Activated T-helper 17 cell treated with anti-CD3 and anti-CD28 coated beads, Interleukin-2, amount 50 U/mL, for 72 hours (primary cell): Measurements from ENCODE around the gene TERT. TPM values are rescaled to one million over a fixed set of nuclear protein-coding genes. Genes with fewer than 3 reads are reported as not detected.
"Not testable (repeated sequence)": the region's sequence is repeated elsewhere in the genome, so short reads cannot be mapped to it uniquely, and the experiment has no call there.

ENCODE experiments used
- ATAC-seq: fragments of 150-1000 bp; cut with Tn5 transposase; replicated peaks from 2 replicates; pipeline ENCODE4 v1.10.0; 2021; ENCODE audit warnings: mild to moderate bottlenecking, moderate library complexity
- H3K27ac Mint-ChIP-seq: one replicate; pipeline ENCODE4 v1.8.0; 2022; ENCODE audit warnings: mixed read lengths
- H3K27me3 Mint-ChIP-seq: one replicate; pipeline ENCODE4 v1.8.0; 2022; ENCODE audit warnings: mixed read lengths
- H3K36me3 Mint-ChIP-seq: one replicate; pipeline ENCODE4 v1.8.0; 2022; ENCODE audit warnings: low read depth, mild to moderate bottlenecking, mixed read lengths
- H3K4me1 Mint-ChIP-seq: one replicate; pipeline ENCODE4 v1.8.0; 2022; ENCODE audit warnings: mixed read lengths
- H3K4me3 Mint-ChIP-seq: one replicate; pipeline ENCODE4 v1.8.0; 2022; ENCODE audit warnings: mild to moderate bottlenecking, mixed read lengths
- H3K9me3 Mint-ChIP-seq: one replicate; pipeline ENCODE4 v1.8.0; 2022; ENCODE audit warnings: mixed read lengths
- total RNA-seq, 2 donors: library from RNA; stranded (reverse); gene quantifications; one replicate each; pipeline ENCODE4 v1.2.3, GENCODE V29; 2022

The TERT gene
- total RNA-seq, 2 donors from 2014 or later = 4.6 to 9.1 TPM

GRCh38 chr5:1284336-1284970 lies 10.4 kb downstream of the TERT start:
- H3K36me3 Mint-ChIP-seq, H3K4me3 Mint-ChIP-seq, ATAC-seq, H3K27me3 Mint-ChIP-seq, H3K27ac Mint-ChIP-seq, H3K9me3 Mint-ChIP-seq, H3K4me1 Mint-ChIP-seq: not testable (repeated sequence)

GRCh38 chr5:1283729-1284041 lies 11.2 kb downstream of the TERT start:
- H3K4me3 Mint-ChIP-seq, H3K9me3 Mint-ChIP-seq, H3K27ac Mint-ChIP-seq, ATAC-seq, H3K27me3 Mint-ChIP-seq, H3K4me1 Mint-ChIP-seq, H3K36me3 Mint-ChIP-seq: not testable (repeated sequence)

GRCh38 chr5:1282993-1283728 lies 11.7 kb downstream of the TERT start:
- H3K4me1 Mint-ChIP-seq, H3K9me3 Mint-ChIP-seq, H3K27ac Mint-ChIP-seq, H3K36me3 Mint-ChIP-seq, H3K4me3 Mint-ChIP-seq, H3K27me3 Mint-ChIP-seq, ATAC-seq: not testable (repeated sequence)

GRCh38 chr5:1282131-1282992 lies 12.5 kb downstream of the TERT start:
- ATAC-seq = no peak
- no peaks in the 10 kb centered on the region for H3K9me3 Mint-ChIP-seq
- H3K27me3 Mint-ChIP-seq = no peaks in the 10 kb centered on the region
- no peaks in the 10 kb centered on the region for H3K4me1 Mint-ChIP-seq
- no peak overlapping the region for H3K4me3 Mint-ChIP-seq
- no peak overlapping the region for H3K27ac Mint-ChIP-seq
- no peaks in the 10 kb centered on the region for H3K36me3 Mint-ChIP-seq

GRCh38 chr5:1281038-1281882 lies 13.6 kb downstream of the TERT start:
- Mint-ChIP-seq H3K27me3 (no peaks in the 10 kb centered on the region), H3K4me3 (no peak overlapping the region), H3K4me1 (no peaks in the 10 kb centered on the region), H3K27ac (no peak overlapping the region), H3K36me3 (no peaks in the 10 kb centered on the region), H3K9me3 (no peaks in the 10 kb centered on the region)
- ATAC-seq = no peak

- no peaks in the 10 kb centered on the region for H3K4me1 Mint-ChIP-seq
- H3K4me3 Mint-ChIP-seq = no peak overlapping the region
- H3K36me3 Mint-ChIP-seq = no peaks in the 10 kb centered on the region
- H3K9me3 Mint-ChIP-seq = no peaks in the 10 kb centered on the region
- no peak overlapping the region for H3K27ac Mint-ChIP-seq
- no peak for ATAC-seq
- no peaks in the 10 kb centered on the region for H3K27me3 Mint-ChIP-seq
Observed at GRCh38 chr5:1280177-1281037, 14.5 kb downstream of the TERT start.

GRCh38 chr5:1279443-1280151 lies 15.3 kb downstream of the TERT start:
- Mint-ChIP-seq H3K9me3 (no peaks in the 10 kb centered on the region), H3K36me3 (no peaks in the 10 kb centered on the region), H3K4me3 (no peak overlapping the region), H3K27me3 (no peaks in the 10 kb centered on the region), H3K27ac (no peak overlapping the region), H3K4me1 (no peaks in the 10 kb centered on the region)
- ATAC-seq = no peak

- no peak for ATAC-seq
- Mint-ChIP-seq H3K27ac (no peak overlapping the region), H3K9me3 (no peaks in the 10 kb centered on the region), H3K4me3 (no peak overlapping the region), H3K36me3 (no peaks in the 10 kb centered on the region), H3K27me3 (no peaks in the 10 kb centered on the region), H3K4me1 (no peaks in the 10 kb centered on the region)
Observed at GRCh38 chr5:1278656-1279442, 16.0 kb downstream of the TERT start.

GRCh38 chr5:1278216-1278615 lies 16.7 kb downstream of the TERT start:
- no peaks in the 10 kb centered on the region for H3K4me1 Mint-ChIP-seq
- ATAC-seq = no peak
- no peaks in the 10 kb centered on the region for H3K9me3 Mint-ChIP-seq
- H3K27me3 Mint-ChIP-seq = no peaks in the 10 kb centered on the region
- H3K4me3 Mint-ChIP-seq = no peak overlapping the region
- H3K36me3 Mint-ChIP-seq = no peaks in the 10 kb centered on the region
- H3K27ac Mint-ChIP-seq = no peak overlapping the region

GRCh38 chr5:1277781-1278180 lies 17.1 kb downstream of the TERT start:
- Mint-ChIP-seq H3K36me3 (no peaks in the 10 kb centered on the region), H3K4me3 (no peak overlapping the region), H3K27me3 (no peaks in the 10 kb centered on the region), H3K4me1 (no peaks in the 10 kb centered on the region), H3K27ac (no peak overlapping the region), H3K9me3 (no peaks in the 10 kb centered on the region)
- ATAC-seq = no peak

- Mint-ChIP-seq H3K9me3 (no peaks in the 10 kb centered on the region), H3K27me3 (no peaks in the 10 kb centered on the region), H3K4me3 (no peak overlapping the region), H3K36me3 (no peaks in the 10 kb centered on the region), H3K27ac (no peak overlapping the region), H3K4me1 (no peaks in the 10 kb centered on the region)
- no peak for ATAC-seq
Observed at GRCh38 chr5:1277331-1277730, 17.5 kb downstream of the TERT start.

- Mint-ChIP-seq H3K27me3 (no peaks in the 10 kb centered on the region), H3K27ac (no peak overlapping the region), H3K4me1 (no peaks in the 10 kb centered on the region), H3K4me3 (no peak overlapping the region), H3K36me3 (no peaks in the 10 kb centered on the region), H3K9me3 (no peaks in the 10 kb centered on the region)
- no peak for ATAC-seq
Observed at GRCh38 chr5:1276930-1277329, 17.9 kb downstream of the TERT start.
